GM21360 (cell line): ENCODE measurements around the gene BCAS4.

Source experiments
- ATAC-seq: cut with Tn5 transposase; IDR thresholded peaks from one replicate; pipeline ENCODE4 v1.9.1; 2021; ENCODE audit warnings: mild to moderate bottlenecking, moderate library complexity; ENCODE audit not compliant: unreplicated experiment

The BCAS4 gene

GRCh38 chr20:50850721-50851286, 55.9 kb downstream of the BCAS4 start:
- no peak for ATAC-seq

- ATAC-seq = no peak
These were observed 57.2 kb downstream of the BCAS4 start for GRCh38 chr20:50852085-50852484.

GRCh38 chr20:50854506-50855249, 59.8 kb downstream of the BCAS4 start:
- no peak for ATAC-seq

- no peak for ATAC-seq
These were observed 60.9 kb downstream of the BCAS4 start for GRCh38 chr20:50855498-50856474.

GRCh38 chr20:50856475-50857041, 61.7 kb downstream of the BCAS4 start:
- ATAC-seq = no peak

- ATAC-seq = no peak
These were observed 62.5 kb downstream of the BCAS4 start for GRCh38 chr20:50857348-50857747.

GRCh38 chr20:50858525-50858924, 63.7 kb downstream of the BCAS4 start:
- ATAC-seq = no peak

- no peak for ATAC-seq
These were observed 64.3 kb downstream of the BCAS4 start for GRCh38 chr20:50859161-50859560.

- ATAC-seq = no peak
These were observed 66.2 kb downstream of the BCAS4 start for GRCh38 chr20:50861012-50861411.

- no peak for ATAC-seq
These were observed 67.7 kb downstream of the BCAS4 start for GRCh38 chr20:50862546-50862945.

- ATAC-seq = no peak
These were observed 70.3 kb downstream of the BCAS4 start for GRCh38 chr20:50865114-50865513.

GRCh38 chr20:50865591-50865990, 70.7 kb downstream of the BCAS4 start:
- no peak for ATAC-seq

- ATAC-seq = no peak
These were observed 71.3 kb downstream of the BCAS4 start for GRCh38 chr20:50866036-50866685.

- ATAC-seq = no peak
These were observed 72.0 kb downstream of the BCAS4 start for GRCh38 chr20:50866831-50867230.

- ATAC-seq = no peak
These were observed 72.9 kb downstream of the BCAS4 start for GRCh38 chr20:50867805-50868204.

GRCh38 chr20:50868509-50869495, 73.9 kb downstream of the BCAS4 start:
- no peak for ATAC-seq

- no peak for ATAC-seq
These were observed 75.8 kb downstream of the BCAS4 start for GRCh38 chr20:50870561-50871161.

GRCh38 chr20:50872560-50873425, 77.9 kb downstream of the BCAS4 start:
- no peak for ATAC-seq
